SK-N-SH (cell line): ENCODE results near the gene YTHDC2.

Experiments used
- ELF1 ChIP-seq: IDR thresholded peaks from 2 replicates; pipeline ENCODE4 v1.4.0; 2012
- EP300 ChIP-seq, 2 experiments: IDR thresholded peaks; 2 replicates each; pipeline versions ENCODE4 v1.4.0 to v1.6.1; 2012; ENCODE audit warnings: borderline replicate concordance in 1 of 2, low read depth in 1 of 2, low read length in 1 of 2
- EZH2phosphoT487 ChIP-seq: fragments of 200-600 bp; sonication (generic); IDR thresholded peaks from 2 replicates; pipeline ENCODE4 v1.6.1; 2017; ENCODE audit warnings: low read depth, mixed run types, mild to moderate bottlenecking, antibody characterized with exemption, moderate library complexity, borderline replicate concordance
- FOXM1 ChIP-seq: IDR thresholded peaks from 2 replicates; pipeline ENCODE4 v1.4.0; 2012; ENCODE audit warnings: low read depth, mild to moderate bottlenecking
- NFIC ChIP-seq: IDR thresholded peaks from 2 replicates; pipeline ENCODE4 v1.4.0; 2012; ENCODE audit warnings: borderline replicate concordance
- POLR2AphosphoS5 ChIP-seq: IDR thresholded peaks from 2 replicates; pipeline ENCODE4 v1.6.1; 2012; ENCODE audit warnings: low read depth, low read length
- SMC3 ChIP-seq: IDR thresholded peaks from 2 replicates; pipeline ENCODE4 v1.6.1; 2012; ENCODE audit warnings: low read depth, low read length, improper control_type of control experiment
- TF ChIP-seq, protein P1 (sequence below): IDR thresholded peaks from 2 replicates; pipeline ENCODE4 v1.4.0; 2012; ENCODE audit warnings: low read depth, borderline replicate concordance
- TF ChIP-seq, protein P2 (sequence below): fragments of 200-600 bp; sonication (generic); IDR thresholded peaks from 2 replicates; pipeline ENCODE4 v1.6.1; 2017; ENCODE audit warnings: antibody characterized with exemption, mild to moderate bottlenecking, moderate library complexity
- TF ChIP-seq, protein P3 (sequence below): IDR thresholded peaks from 2 replicates; pipeline ENCODE4 v1.4.0; 2012; ENCODE audit warnings: low read depth
- TF ChIP-seq, protein P4 (sequence below): IDR thresholded peaks from 2 replicates; pipeline ENCODE4 v1.6.1; 2012; ENCODE audit warnings: mild to moderate bottlenecking, low read depth, low read length, moderate library complexity

DNA sequence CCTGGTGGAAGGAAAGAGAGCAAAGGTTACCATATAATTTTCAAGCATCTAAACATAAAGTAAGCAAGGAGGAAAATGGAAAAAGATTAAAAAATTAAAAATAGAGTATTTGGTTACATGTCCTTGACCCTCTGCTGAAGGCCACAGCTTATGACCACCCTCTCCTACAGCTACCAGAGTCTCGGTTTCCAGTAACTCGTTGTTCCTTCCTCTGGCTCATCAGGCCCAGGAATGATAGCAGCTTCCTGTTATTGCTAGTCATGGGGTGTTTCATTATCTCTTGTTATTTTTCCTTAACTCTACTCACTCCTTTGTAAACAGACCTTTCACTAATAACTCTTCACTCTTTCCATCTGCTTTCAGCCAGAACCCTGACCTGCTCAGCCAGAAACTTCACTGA lies 102.2 kb downstream of the YTHDC2 start:
- TF ChIP-seq, protein P1, sequence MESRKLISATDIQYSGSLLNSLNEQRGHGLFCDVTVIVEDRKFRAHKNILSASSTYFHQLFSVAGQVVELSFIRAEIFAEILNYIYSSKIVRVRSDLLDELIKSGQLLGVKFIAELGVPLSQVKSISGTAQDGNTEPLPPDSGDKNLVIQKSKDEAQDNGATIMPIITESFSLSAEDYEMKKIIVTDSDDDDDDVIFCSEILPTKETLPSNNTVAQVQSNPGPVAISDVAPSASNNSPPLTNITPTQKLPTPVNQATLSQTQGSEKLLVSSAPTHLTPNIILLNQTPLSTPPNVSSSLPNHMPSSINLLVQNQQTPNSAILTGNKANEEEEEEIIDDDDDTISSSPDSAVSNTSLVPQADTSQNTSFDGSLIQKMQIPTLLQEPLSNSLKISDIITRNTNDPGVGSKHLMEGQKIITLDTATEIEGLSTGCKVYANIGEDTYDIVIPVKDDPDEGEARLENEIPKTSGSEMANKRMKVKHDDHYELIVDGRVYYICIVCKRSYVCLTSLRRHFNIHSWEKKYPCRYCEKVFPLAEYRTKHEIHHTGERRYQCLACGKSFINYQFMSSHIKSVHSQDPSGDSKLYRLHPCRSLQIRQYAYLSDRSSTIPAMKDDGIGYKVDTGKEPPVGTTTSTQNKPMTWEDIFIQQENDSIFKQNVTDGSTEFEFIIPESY: no peak
- TF ChIP-seq, protein P2, sequence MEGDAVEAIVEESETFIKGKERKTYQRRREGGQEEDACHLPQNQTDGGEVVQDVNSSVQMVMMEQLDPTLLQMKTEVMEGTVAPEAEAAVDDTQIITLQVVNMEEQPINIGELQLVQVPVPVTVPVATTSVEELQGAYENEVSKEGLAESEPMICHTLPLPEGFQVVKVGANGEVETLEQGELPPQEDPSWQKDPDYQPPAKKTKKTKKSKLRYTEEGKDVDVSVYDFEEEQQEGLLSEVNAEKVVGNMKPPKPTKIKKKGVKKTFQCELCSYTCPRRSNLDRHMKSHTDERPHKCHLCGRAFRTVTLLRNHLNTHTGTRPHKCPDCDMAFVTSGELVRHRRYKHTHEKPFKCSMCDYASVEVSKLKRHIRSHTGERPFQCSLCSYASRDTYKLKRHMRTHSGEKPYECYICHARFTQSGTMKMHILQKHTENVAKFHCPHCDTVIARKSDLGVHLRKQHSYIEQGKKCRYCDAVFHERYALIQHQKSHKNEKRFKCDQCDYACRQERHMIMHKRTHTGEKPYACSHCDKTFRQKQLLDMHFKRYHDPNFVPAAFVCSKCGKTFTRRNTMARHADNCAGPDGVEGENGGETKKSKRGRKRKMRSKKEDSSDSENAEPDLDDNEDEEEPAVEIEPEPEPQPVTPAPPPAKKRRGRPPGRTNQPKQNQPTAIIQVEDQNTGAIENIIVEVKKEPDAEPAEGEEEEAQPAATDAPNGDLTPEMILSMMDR: no peak
- TF ChIP-seq SMC3: no peak
- TF ChIP-seq, protein P3, sequence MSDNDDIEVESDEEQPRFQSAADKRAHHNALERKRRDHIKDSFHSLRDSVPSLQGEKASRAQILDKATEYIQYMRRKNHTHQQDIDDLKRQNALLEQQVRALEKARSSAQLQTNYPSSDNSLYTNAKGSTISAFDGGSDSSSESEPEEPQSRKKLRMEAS: no peak
- no peak for TF ChIP-seq POLR2AphosphoS5
- TF ChIP-seq ELF1: no peak
- TF ChIP-seq NFIC: no peak
- TF ChIP-seq EP300 (IDR thresholded peaks at IDR 0.05; ENCODE audit: borderline replicate concordance in 1 of 2, low read depth in 1 of 2, low read length in 1 of 2): no peak
- TF ChIP-seq, protein P4, sequence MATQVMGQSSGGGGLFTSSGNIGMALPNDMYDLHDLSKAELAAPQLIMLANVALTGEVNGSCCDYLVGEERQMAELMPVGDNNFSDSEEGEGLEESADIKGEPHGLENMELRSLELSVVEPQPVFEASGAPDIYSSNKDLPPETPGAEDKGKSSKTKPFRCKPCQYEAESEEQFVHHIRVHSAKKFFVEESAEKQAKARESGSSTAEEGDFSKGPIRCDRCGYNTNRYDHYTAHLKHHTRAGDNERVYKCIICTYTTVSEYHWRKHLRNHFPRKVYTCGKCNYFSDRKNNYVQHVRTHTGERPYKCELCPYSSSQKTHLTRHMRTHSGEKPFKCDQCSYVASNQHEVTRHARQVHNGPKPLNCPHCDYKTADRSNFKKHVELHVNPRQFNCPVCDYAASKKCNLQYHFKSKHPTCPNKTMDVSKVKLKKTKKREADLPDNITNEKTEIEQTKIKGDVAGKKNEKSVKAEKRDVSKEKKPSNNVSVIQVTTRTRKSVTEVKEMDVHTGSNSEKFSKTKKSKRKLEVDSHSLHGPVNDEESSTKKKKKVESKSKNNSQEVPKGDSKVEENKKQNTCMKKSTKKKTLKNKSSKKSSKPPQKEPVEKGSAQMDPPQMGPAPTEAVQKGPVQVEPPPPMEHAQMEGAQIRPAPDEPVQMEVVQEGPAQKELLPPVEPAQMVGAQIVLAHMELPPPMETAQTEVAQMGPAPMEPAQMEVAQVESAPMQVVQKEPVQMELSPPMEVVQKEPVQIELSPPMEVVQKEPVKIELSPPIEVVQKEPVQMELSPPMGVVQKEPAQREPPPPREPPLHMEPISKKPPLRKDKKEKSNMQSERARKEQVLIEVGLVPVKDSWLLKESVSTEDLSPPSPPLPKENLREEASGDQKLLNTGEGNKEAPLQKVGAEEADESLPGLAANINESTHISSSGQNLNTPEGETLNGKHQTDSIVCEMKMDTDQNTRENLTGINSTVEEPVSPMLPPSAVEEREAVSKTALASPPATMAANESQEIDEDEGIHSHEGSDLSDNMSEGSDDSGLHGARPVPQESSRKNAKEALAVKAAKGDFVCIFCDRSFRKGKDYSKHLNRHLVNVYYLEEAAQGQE: no peak
- TF ChIP-seq FOXM1: no peak
- TF ChIP-seq EZH2phosphoT487: no peak
